Activated naive CD4-positive, alpha-beta T cell treated with anti-CD3 and anti-CD28 coated beads for 36 hours (primary cell): ENCODE data around the gene ANK3. TPM values are rescaled to one million over a fixed set of nuclear protein-coding genes. Genes with fewer than 3 reads are reported as not detected.
"Not testable (repeated sequence)": the region's sequence is repeated elsewhere in the genome, so short reads cannot be mapped to it uniquely, and the experiment has no call there.

Experiments
- CTCF ChIA-PET: fragments of 350-600 bp; sonication (Branson Sonifier 250); formaldehyde crosslinking; loops from one replicate; lab custom pipeline; 2021; ENCODE audit warnings: antibody characterized with exemption; lab: Charles Lee
- DNase-seq: peaks from one replicate; pipeline ENCODE4 v3.0.0-alpha.2; 2020
- H3K27ac Mint-ChIP-seq: one replicate; pipeline ENCODE4 v1.8.0; 2021; ENCODE audit warnings: mild to moderate bottlenecking, mixed read lengths
- H3K27me3 Mint-ChIP-seq: one replicate; pipeline ENCODE4 v1.8.0; 2021; ENCODE audit warnings: low read depth, mixed read lengths
- H3K36me3 Mint-ChIP-seq: one replicate; pipeline ENCODE4 v1.8.0; 2021; ENCODE audit warnings: low read depth, mixed read lengths
- H3K4me1 Mint-ChIP-seq: one replicate; pipeline ENCODE4 v1.8.0; 2021; ENCODE audit warnings: low read depth, mixed read lengths
- H3K4me3 Mint-ChIP-seq: one replicate; pipeline ENCODE4 v1.8.0; 2021; ENCODE audit warnings: mild to moderate bottlenecking, moderate library complexity, mixed read lengths
- H3K9me3 Mint-ChIP-seq: one replicate; pipeline ENCODE4 v1.8.0; 2021; ENCODE audit warnings: mixed read lengths
- intact Hi-C: fragments of 100-400 bp; cut with micrococcal nuclease; formaldehyde crosslinking; loops from one replicate; pipeline ENCODE4 v1.15.1; 2023
- total RNA-seq, 2 experiments: library from RNA; stranded (reverse); gene quantifications; one replicate each; pipeline ENCODE4 v1.2.3, GENCODE V29; 2021

Gene ANK3
- total RNA-seq, 2 experiments from 2014 or later: 11.2 to 13.0 TPM

DNA sequence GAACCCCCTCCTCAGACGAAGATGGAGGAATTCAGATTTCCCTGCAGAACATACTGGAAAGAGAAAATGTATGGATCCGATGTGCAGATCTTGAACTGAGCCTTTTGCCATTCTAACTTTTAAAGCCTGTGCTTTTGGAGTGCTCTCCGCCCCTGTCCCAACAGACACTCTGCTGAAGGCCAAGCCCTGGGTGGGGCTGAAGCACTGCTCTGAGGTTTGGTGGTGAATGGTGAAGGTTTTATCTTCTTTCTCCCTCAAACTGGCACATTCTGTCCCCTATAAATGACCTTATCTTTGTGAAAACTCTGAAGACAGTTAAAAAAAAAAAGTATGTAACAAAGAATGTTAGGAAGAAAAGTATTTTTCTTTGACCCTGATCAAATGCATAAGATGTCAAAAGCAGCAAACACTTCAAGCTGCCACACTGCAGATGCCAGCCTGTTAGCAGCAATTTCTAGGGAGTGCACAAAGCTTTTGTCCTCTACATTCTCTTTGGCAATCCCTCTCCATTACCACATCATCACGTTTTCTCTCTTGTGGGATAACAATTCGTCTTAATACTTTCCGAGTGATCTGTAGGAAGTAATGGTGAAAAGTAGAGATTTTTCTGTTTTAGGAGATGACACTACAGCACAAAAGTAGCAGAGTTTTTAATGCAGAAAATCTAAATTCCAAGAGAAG is 346.0 kb downstream of the ANK3 start:
- DNase-seq: no peak

GRCh38 chr10:60042914-60043313 is 346.8 kb downstream of the ANK3 start:
- H3K4me1 Mint-ChIP-seq: no peaks in the 10 kb centered on the region
- H3K9me3 Mint-ChIP-seq: no peaks in the 10 kb centered on the region
- CTCF ChIA-PET: interaction anchor here (0.7 kb wide), 1 partner anchor 75 kb away, joined by 4 read pairs; no protein-coding TSS in a partner anchor

More for the DNA sequence above, 346.0 kb downstream of the ANK3 start:
- Mint-ChIP-seq H3K4me3 (no peak overlapping the region), H3K27ac (no peak overlapping the region), H3K4me1 (no peaks in the 10 kb centered on the region), H3K36me3 (peaks cover 2% of the 10 kb centered on the region), H3K27me3 (no peaks in the 10 kb centered on the region), H3K9me3 (no peaks in the 10 kb centered on the region)
- CTCF ChIA-PET: no interaction called here
- intact Hi-C loops: no loop called here

GRCh38 chr10:60042262-60042661 is 347.4 kb downstream of the ANK3 start:
- Mint-ChIP-seq H3K4me3 (no peak overlapping the region), H3K27ac (no peak overlapping the region), H3K36me3 (peaks cover 2% of the 10 kb centered on the region), H3K27me3 (no peaks in the 10 kb centered on the region), H3K9me3 (no peaks in the 10 kb centered on the region), H3K4me1 (no peaks in the 10 kb centered on the region)
- no peak for DNase-seq
- intact Hi-C loops: no loop called here
- CTCF ChIA-PET: interaction anchor here (0.7 kb wide), 1 partner anchor 74 kb away, joined by 4 read pairs; no protein-coding TSS in a partner anchor

More at GRCh38 chr10:60042914-60043313, 346.8 kb downstream of the ANK3 start:
- intact Hi-C loops: no loop called here
- H3K4me3 Mint-ChIP-seq: no peak overlapping the region
- no peaks in the 10 kb centered on the region for H3K27me3 Mint-ChIP-seq
- no peak overlapping the region for H3K27ac Mint-ChIP-seq
- H3K36me3 Mint-ChIP-seq: peaks cover 2% of the 10 kb centered on the region
- no peak for DNase-seq

GRCh38 chr10:60041489-60042133 is 348.1 kb downstream of the ANK3 start:
- CTCF ChIA-PET: no interaction called here
- H3K36me3 Mint-ChIP-seq: peaks cover 2% of the 10 kb centered on the region

DNA sequence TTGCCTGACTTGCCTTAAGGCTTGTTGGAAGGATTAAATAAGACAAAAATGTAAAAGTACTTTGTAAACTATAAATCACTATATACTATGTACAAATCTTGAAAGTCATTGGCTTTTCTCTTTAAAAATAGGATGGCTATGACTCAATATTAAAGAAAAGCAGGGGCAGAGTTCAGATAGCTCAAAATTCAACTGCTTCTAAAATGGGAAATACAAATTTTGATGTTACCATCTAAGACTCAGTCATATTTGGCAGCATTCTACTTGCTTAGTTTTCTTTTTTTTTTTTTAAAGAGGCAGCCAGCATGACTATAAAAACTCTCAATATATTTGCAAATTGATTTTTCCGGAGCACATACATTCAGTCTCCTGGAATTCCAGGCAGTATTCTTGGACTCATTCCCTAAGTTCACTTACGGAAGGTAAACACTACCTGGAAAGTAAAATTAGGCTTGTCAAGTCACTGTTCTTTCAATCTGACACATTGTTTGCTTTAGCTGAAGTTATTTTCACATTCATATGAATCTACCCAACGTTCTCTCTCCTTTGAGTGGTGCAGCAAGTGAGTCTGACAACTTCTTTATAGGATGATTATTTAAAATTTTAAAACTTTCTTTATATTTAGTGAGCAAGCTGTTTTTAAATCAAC is 349.5 kb downstream of the ANK3 start:
- Mint-ChIP-seq H3K36me3 (no peaks in the 10 kb centered on the region), H3K27ac (no peak overlapping the region), H3K27me3 (no peaks in the 10 kb centered on the region), H3K9me3 (no peaks in the 10 kb centered on the region), H3K4me1 (no peaks in the 10 kb centered on the region), H3K4me3 (no peak overlapping the region)
- CTCF ChIA-PET: interaction anchor here (0.7 to 1.1 kb wide), 2 partner anchors 354 to 414 kb away, joined by 3 read pairs; no protein-coding TSS in a partner anchor
- intact Hi-C loops: no loop called here
- no peak for DNase-seq

More at GRCh38 chr10:60041489-60042133, 348.1 kb downstream of the ANK3 start:
- Mint-ChIP-seq H3K4me3 (no peak overlapping the region), H3K4me1 (no peaks in the 10 kb centered on the region), H3K27me3 (no peaks in the 10 kb centered on the region), H3K9me3 (no peaks in the 10 kb centered on the region), H3K27ac (no peak overlapping the region)
- DNase-seq: no peak
- intact Hi-C loops: no loop called here

- H3K4me1 Mint-ChIP-seq: no peaks in the 10 kb centered on the region
- H3K9me3 Mint-ChIP-seq: no peaks in the 10 kb centered on the region
- H3K36me3 Mint-ChIP-seq: no peaks in the 10 kb centered on the region
- H3K4me3 Mint-ChIP-seq: no peak overlapping the region
- no peak overlapping the region for H3K27ac Mint-ChIP-seq
- intact Hi-C loops: no loop called here
- CTCF ChIA-PET: interaction anchor here (1.3 to 2.0 kb wide), 2 partner anchors 410 to 413 kb away, joined by 8 to 13 read pairs; no protein-coding TSS in a partner anchor
- no peaks in the 10 kb centered on the region for H3K27me3 Mint-ChIP-seq
- no peak for DNase-seq
Observed at GRCh38 chr10:60035984-60036383, 353.7 kb downstream of the ANK3 start.

DNA sequence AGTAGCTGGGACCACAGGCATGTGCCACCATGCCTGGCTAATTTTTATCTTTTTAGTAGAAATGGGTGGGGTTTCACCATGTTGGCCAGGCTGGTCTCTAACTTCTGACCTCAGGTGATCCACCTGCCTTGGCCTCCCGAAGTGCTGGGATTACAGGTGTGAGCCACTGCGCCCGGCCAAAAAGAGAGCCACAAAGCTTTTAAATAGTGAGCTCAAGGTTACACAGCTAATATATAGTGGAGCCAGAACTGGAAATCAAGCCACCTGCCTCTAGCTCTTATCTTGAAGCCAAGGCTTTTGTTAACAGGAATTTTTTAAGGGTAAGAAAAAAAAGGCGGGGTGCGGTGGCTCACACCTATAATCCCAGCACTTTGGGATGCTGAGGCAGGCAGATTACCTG is 354.3 kb downstream of the ANK3 start:
- CTCF ChIA-PET: interaction anchor here (1.3 to 2.0 kb wide), 2 partner anchors 410 to 413 kb away, joined by 8 to 13 read pairs; no protein-coding TSS in a partner anchor
- H3K27ac Mint-ChIP-seq, intact Hi-C loops, H3K36me3 Mint-ChIP-seq, H3K27me3 Mint-ChIP-seq, DNase-seq, H3K9me3 Mint-ChIP-seq, H3K4me3 Mint-ChIP-seq, H3K4me1 Mint-ChIP-seq: not testable (repeated sequence)

GRCh38 chr10:60032723-60033122 is 357.0 kb downstream of the ANK3 start:
- DNase-seq: peak; percentile 79
- Mint-ChIP-seq H3K27me3 (no peaks in the 10 kb centered on the region), H3K36me3 (no peaks in the 10 kb centered on the region), H3K4me1 (no peaks in the 10 kb centered on the region), H3K4me3 (no peak overlapping the region), H3K9me3 (no peaks in the 10 kb centered on the region), H3K27ac (no peak overlapping the region)
- intact Hi-C loops: loop anchor here (1.0 to 5.0 kb wide), 7 partner anchors 124 to 1250 kb away; partner anchors contain the start of gene SLC16A9
- CTCF ChIA-PET: interaction anchor here (1.0 kb wide), 1 partner anchor 407 kb away, joined by 3 read pairs; no protein-coding TSS in a partner anchor

DNA sequence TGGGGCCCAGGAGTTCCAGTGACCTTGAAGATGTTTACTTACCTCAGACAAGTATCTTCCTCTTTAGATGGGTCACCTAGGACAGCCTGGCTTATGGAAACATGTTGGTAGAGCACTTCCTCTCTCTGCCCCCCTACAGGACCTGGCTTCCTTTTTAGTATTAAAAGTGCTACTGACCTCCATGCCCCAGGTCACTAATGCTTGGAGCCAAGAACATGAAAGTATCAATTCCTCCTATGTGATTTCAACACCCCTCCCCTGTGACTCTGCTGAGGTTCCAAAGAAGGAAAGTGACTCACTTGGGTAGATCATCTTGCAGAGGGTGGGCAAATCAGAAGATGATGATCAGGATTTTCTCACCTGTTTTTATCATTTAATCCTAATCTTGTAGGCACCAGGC is 358.0 kb downstream of the ANK3 start:
- CTCF ChIA-PET: interaction anchor here (0.6 to 2.4 kb wide), 6 partner anchors 8 to 1647 kb away, joined by 3 to 11 read pairs (median 4); no protein-coding TSS in a partner anchor
- Mint-ChIP-seq H3K9me3 (no peaks in the 10 kb centered on the region), H3K27ac (no peak overlapping the region), H3K4me3 (no peak overlapping the region), H3K36me3 (no peaks in the 10 kb centered on the region), H3K27me3 (no peaks in the 10 kb centered on the region), H3K4me1 (no peaks in the 10 kb centered on the region)
- intact Hi-C loops: loop anchor here (1.0 to 5.0 kb wide), 7 partner anchors 123 to 1249 kb away; partner anchors contain the start of gene SLC16A9
- no peak for DNase-seq

DNA sequence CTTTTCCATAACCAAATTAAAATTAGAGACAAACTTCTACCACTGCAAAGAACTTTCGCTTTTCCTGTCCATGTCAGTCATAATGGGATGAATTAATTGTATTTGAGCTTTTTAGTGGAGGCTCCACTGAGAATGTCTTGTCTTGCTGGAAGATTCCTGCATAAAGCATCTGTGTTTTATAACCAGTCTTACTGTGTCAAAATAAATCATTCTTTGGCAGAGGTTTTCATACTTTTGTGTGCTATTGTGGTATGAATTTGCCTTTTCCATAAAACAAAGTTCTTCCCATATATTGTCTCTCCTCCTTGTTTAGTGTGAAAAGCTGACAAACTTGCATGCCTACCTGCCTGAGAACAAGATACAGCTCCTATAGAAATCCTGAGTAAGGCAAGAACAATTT is 358.5 kb downstream of the ANK3 start:
- Mint-ChIP-seq H3K36me3 (no peaks in the 10 kb centered on the region), H3K27me3 (no peaks in the 10 kb centered on the region), H3K4me3 (no peak overlapping the region), H3K4me1 (no peaks in the 10 kb centered on the region), H3K9me3 (no peaks in the 10 kb centered on the region), H3K27ac (no peak overlapping the region)
- CTCF ChIA-PET: interaction anchor here (1.9 to 2.4 kb wide), 2 partner anchors 406 to 408 kb away, joined by 7 to 11 read pairs; no protein-coding TSS in a partner anchor
- intact Hi-C loops: loop anchor here (5.0 kb wide), 1 partner anchor 324 kb away; the partner anchor contains the start of gene SLC16A9
- no peak for DNase-seq

GRCh38 chr10:60029475-60029874 is 360.2 kb downstream of the ANK3 start:
- intact Hi-C loops: no loop called here
- Mint-ChIP-seq H3K27me3 (no peaks in the 10 kb centered on the region), H3K36me3 (no peaks in the 10 kb centered on the region), H3K27ac (no peak overlapping the region), H3K4me3 (no peak overlapping the region), H3K4me1 (no peaks in the 10 kb centered on the region), H3K9me3 (no peaks in the 10 kb centered on the region)
- no peak for DNase-seq
- CTCF ChIA-PET: interaction anchor here (0.6 to 1.9 kb wide), 3 partner anchors 341 to 406 kb away, joined by 4 to 7 read pairs (median 6); no protein-coding TSS in a partner anchor

DNA sequence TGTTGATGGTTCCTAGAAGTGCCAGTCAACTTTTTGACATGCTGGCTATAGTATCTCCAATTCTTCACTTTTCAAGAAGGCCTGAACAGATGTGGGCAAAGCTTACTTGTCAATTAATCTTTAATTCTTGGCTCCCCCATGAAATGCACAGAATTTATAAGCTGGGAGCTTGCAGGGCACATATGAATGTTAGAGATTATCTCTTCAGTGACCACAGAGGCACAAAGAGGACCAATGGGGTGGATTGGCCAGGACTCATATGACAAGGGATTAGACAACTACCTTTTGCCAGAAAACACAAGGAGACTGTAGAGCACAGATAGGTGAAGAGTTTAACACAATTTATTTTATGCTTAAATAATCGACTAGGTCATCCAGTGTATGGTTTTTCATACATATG is 361.6 kb downstream of the ANK3 start:
- CTCF ChIA-PET: interaction anchor here (1.2 kb wide), 1 partner anchor 403 kb away, joined by 3 read pairs; no protein-coding TSS in a partner anchor
- Mint-ChIP-seq H3K27ac (no peak overlapping the region), H3K9me3 (no peaks in the 10 kb centered on the region), H3K4me1 (no peaks in the 10 kb centered on the region), H3K4me3 (no peak overlapping the region), H3K27me3 (no peaks in the 10 kb centered on the region), H3K36me3 (no peaks in the 10 kb centered on the region)
- DNase-seq: no peak
- intact Hi-C loops: no loop called here
